HepG2 (cell line): ENCODE data around the gene SOX12. TPM values are rescaled to one million over a fixed set of nuclear protein-coding genes. Genes with fewer than 3 reads are reported as not detected.

Experiments used
- ATAC-seq: fragments of 200-7000 bp; cut with Tn5 transposase; 3 replicates; pipeline ENCODE4 v1.9.1; 2020; ENCODE audit warnings: mild to moderate bottlenecking, moderate library complexity
- Bru-seq: library from RNA; stranded (reverse); fragments of 400-500 nt; gene quantifications from one replicate; lab custom pipeline; 2021; lab: Mats Ljungman, UMichigan
- BruChase-seq, 2 experiments: library from RNA; stranded (reverse); fragments of 400-500 nt; gene quantifications; one replicate each; lab custom pipeline; 2021; lab: Mats Ljungman, UMichigan
- BruUV-seq: library from RNA; stranded (reverse); fragments of 400-500 nt; replicated peaks from 2 replicates; lab custom pipeline; 2021; lab: Mats Ljungman, UMichigan
- CTCF ChIA-PET: fragments of 300-600 bp; formaldehyde crosslinking; extraction: SDS; loops from one replicate; lab custom pipeline; 2021; ENCODE audit warnings: low total read pairs, inconsistent platforms, low intra/inter-chr PET ratio; lab: Yijun Ruan, JAX
- POLR2A ChIA-PET: fragments of 350-600 bp; sonication (Branson Sonifier 250); formaldehyde crosslinking; loops from one replicate; lab custom pipeline; 2020; ENCODE audit warnings: antibody characterized with exemption, inconsistent platforms; lab: Yijun Ruan, JAX
- DNase-seq: peaks from one replicate; pipeline ENCODE4 v3.0.0-alpha.2; 2015; ENCODE audit warnings: low spot score
- FAIRE-seq: peaks from 3 replicates; lab custom pipeline; 2011; peaks lifted over from hg19 to GRCh38; lab: Jason Lieb, UNC
- H2AFZ ChIP-seq: one replicate; pipeline ENCODE4 v1.6.1; 2011; ENCODE audit warnings: low read length, inconsistent platforms
- H3K27ac ChIP-seq: fragments of 300-600 bp; 3 replicates; pipeline ENCODE4 v1.8.0; 2011; ENCODE audit warnings: mixed run types, mild to moderate bottlenecking, mixed read lengths, low read length, inconsistent platforms; ENCODE audit not compliant: insufficient read depth; ENCODE audit errors: extremely low read length
- H3K27me3 ChIP-seq, 2 experiments: fragments of 200-600 bp in 1 of 2; 2 replicates in 1 of 2; 3 replicates in 1 of 2; pipeline versions ENCODE4 v1.6.0 to v1.8.0; 2011; ENCODE audit warnings: low read length in 2 of 2, mild to moderate bottlenecking in 2 of 2, moderate library complexity in 2 of 2, inconsistent platforms in 1 of 2; ENCODE audit not compliant: insufficient read depth in 2 of 2, control insufficient read depth in 1 of 2
- H3K36me3 ChIP-seq, 2 experiments: fragments of 200-600 bp in 1 of 2; replicated peaks in 1 of 2; 2 replicates in 1 of 2; 3 replicates in 1 of 2; pipeline versions ENCODE4 v1.5.1 to v1.8.0; 2011; ENCODE audit warnings: low read length in 2 of 2, inconsistent platforms in 1 of 2; ENCODE audit not compliant: insufficient read depth in 2 of 2, control insufficient read depth in 1 of 2
- H3K4me1 ChIP-seq: 2 replicates; pipeline ENCODE4 v1.5.1; 2012; ENCODE audit warnings: low read length, inconsistent platforms; ENCODE audit not compliant: insufficient read depth
- H3K4me2 ChIP-seq: 2 replicates; pipeline ENCODE4 v1.6.0; 2011; ENCODE audit warnings: low read depth, low read length, inconsistent platforms
- H3K4me3 ChIP-seq, 3 experiments: fragments of 200-600 bp in 1 of 3; sonication (generic), shearing (Covaris generic) in 1 of 3; replicated peaks in 1 of 3; 2 replicates each; pipeline ENCODE4 v1.5.1; 2011 to 2016; ENCODE audit warnings: low read length in 3 of 3, inconsistent platforms in 2 of 3, low read depth in 2 of 3, mild to moderate bottlenecking in 2 of 3, control low read depth in 1 of 3, mixed read lengths in 1 of 3; ENCODE audit not compliant: insufficient read depth in 1 of 3
- H3K79me2 ChIP-seq: one replicate; pipeline ENCODE4 v1.6.1; 2011; ENCODE audit warnings: low read length, inconsistent platforms; ENCODE audit not compliant: insufficient read depth
- H3K9ac ChIP-seq: 2 replicates; pipeline ENCODE4 v1.6.0; 2011; ENCODE audit warnings: mild to moderate bottlenecking, low read depth, low read length, inconsistent platforms; ENCODE audit not compliant: insufficient read depth
- H3K9me3 ChIP-seq: 2 replicates; pipeline ENCODE4 v1.5.1; 2012; ENCODE audit warnings: mild to moderate bottlenecking, low read length
- H4K20me1 ChIP-seq: 2 replicates; pipeline ENCODE4 v1.6.0; 2011; ENCODE audit warnings: inconsistent platforms, mild to moderate bottlenecking, low read length, moderate library complexity; ENCODE audit not compliant: insufficient read depth
- CBX5 ChIP-seq: sonication (generic); formaldehyde crosslinking; IDR thresholded peaks from 2 replicates; pipeline ENCODE4 v1.4.0; 2020; ENCODE audit warnings: missing genetic modification reagents, borderline replicate concordance
- EP300 ChIP-seq, 3 experiments: sonication (generic) in 1 of 3; formaldehyde crosslinking in 1 of 3; IDR thresholded peaks; 2 replicates each; pipeline versions ENCODE4 v1.5.1 to v1.6.1; 2011 to 2020; ENCODE audit warnings: low read depth in 2 of 3, low read length in 2 of 3, borderline replicate concordance in 1 of 3, improper control_type of control experiment in 1 of 3, mild to moderate bottlenecking in 1 of 3, missing genetic modification reagents in 1 of 3, moderate library complexity in 1 of 3
- ZNF224 ChIP-seq: sonication (generic); formaldehyde crosslinking; IDR thresholded peaks from 2 replicates; pipeline ENCODE4 v1.5.0; 2020; ENCODE audit warnings: mild to moderate bottlenecking, missing genetic modification reagents
- ZNF367 ChIP-seq: sonication (generic); formaldehyde crosslinking; IDR thresholded peaks from 2 replicates; pipeline ENCODE4 v1.4.0; 2020; ENCODE audit warnings: missing genetic modification reagents, borderline replicate concordance
- ZNF468 ChIP-seq: sonication (generic); formaldehyde crosslinking; IDR thresholded peaks from 2 replicates; pipeline ENCODE4 v1.8.0; 2022; ENCODE audit warnings: mild to moderate bottlenecking, moderate library complexity, missing genetic modification reagents
- ZNF556 ChIP-seq: sonication (generic); formaldehyde crosslinking; IDR thresholded peaks from 2 replicates; pipeline ENCODE4 v1.4.0; 2020; ENCODE audit warnings: mild to moderate bottlenecking, missing genetic modification reagents, borderline replicate concordance
- WGBS: methylation state at CpG from one replicate; pipeline ENCODE4 v1.1.6; 2017; ENCODE audit warnings: low lambda C conversion rate; 5-methylcytosine and 5-hydroxymethylcytosine counted together
- in situ Hi-C: cut with HindIII; loops from 2 replicates; pipeline ENCODE4 v1.10.0; 2017; ENCODE audit warnings: low pct_unique_long_range_greater_than_20kb; ENCODE audit not compliant: extremely low pct_ligation_motif_present
- intact Hi-C: fragments of 100-400 bp; cut with micrococcal nuclease; formaldehyde crosslinking; loops from one replicate; pipeline ENCODE4 v1.10.0; 2022; ENCODE audit not compliant: unreplicated experiment
- long read RNA-seq, 2 experiments: library from RNA in 1 of 2; library from polyadenylated mRNA in 1 of 2; stranded (forward) in 1 of 2; unstranded in 1 of 2; transcript quantifications; one replicate each; pipeline ENCODE4 v2.0.0, GENCODE V29; 2019 to 2022
- polyA minus RNA-seq, 3 experiments: library from RNA; depleted of rRNA, polyadenylated mRNA; stranded (reverse); fragments of >200 nt; gene quantifications; 2 replicates each; pipeline ENCODE4 v1.2.3, GENCODE V29; 2011; ENCODE audit warnings: low replicate concordance in 1 of 3
- polyA plus RNA-seq, 8 experiments: library from polyadenylated mRNA; depleted of rRNA in 3 of 8; stranded (reverse) in 7 of 8; unstranded in 1 of 8; fragments of >200 nt; fragmentation: Illumina TruSeq in 4 of 8; extraction: Trizol in 4 of 8; gene quantifications; 2 replicates each; pipeline versions ENCODE4 v1.2.1 to v1.2.3, GENCODE V29; 2011 to 2016; ENCODE audit warnings: low read depth in 4 of 8, missing spikeins in 1 of 8, mixed read lengths in 1 of 8; ENCODE audit not compliant: insufficient read depth in 1 of 8
- total RNA-seq, 5 experiments: library from RNA; depleted of rRNA; stranded (reverse); fragments of >200 nt; fragmentation: Illumina TruSeq; extraction: Trizol; gene quantifications; 2 replicates each; pipeline ENCODE4 v1.2.3, GENCODE V29; 2016; ENCODE audit warnings: low read depth in 1 of 5
- TF ChIP-seq, protein P1 (sequence below): sonication (generic); formaldehyde crosslinking; IDR thresholded peaks from 2 replicates; pipeline ENCODE4 v1.4.0; 2020; ENCODE audit warnings: missing genetic modification reagents
- TF ChIP-seq, protein P2 (sequence below): sonication (generic); formaldehyde crosslinking; IDR thresholded peaks from 2 replicates; pipeline ENCODE4 v1.4.0; 2020; ENCODE audit warnings: missing genetic modification reagents, borderline replicate concordance
- TF ChIP-seq, protein P3 (sequence below): sonication (generic); formaldehyde crosslinking; IDR thresholded peaks from 2 replicates; pipeline ENCODE4 v1.5.0; 2020; ENCODE audit warnings: mild to moderate bottlenecking, missing genetic modification reagents

Gene SOX12
- total RNA-seq (2016; rRNA removed; fragmentation: Illumina TruSeq; extraction: Trizol), result 12.1 and 18.7 TPM in 2 replicates
- total RNA-seq (2016; cell fraction: cytosol; rRNA removed; fragmentation: Illumina TruSeq; extraction: Trizol; ENCODE audit: low read depth), result 5.2 and 6.4 TPM in 2 replicates
- 10.8 and 18.0 TPM in 2 replicates for total RNA-seq (2016; cell fraction: insoluble cytoplasmic fraction; rRNA removed; fragmentation: Illumina TruSeq; extraction: Trizol)
- 19.3 and 22.7 TPM in 2 replicates for total RNA-seq (2016; cell fraction: membrane; rRNA removed; fragmentation: Illumina TruSeq; extraction: Trizol)
- 14.7 and 17.3 TPM in 2 replicates for total RNA-seq (2016; cell fraction: nucleus; rRNA removed; fragmentation: Illumina TruSeq; extraction: Trizol)
- polyA plus RNA-seq (2011; rRNA removed), result 10.0 and 11.5 TPM in 2 replicates
- polyA plus RNA-seq (2011; cell fraction: cytosol; rRNA removed), result 5.9 and 7.7 TPM in 2 replicates
- polyA plus RNA-seq (2011; cell fraction: nucleus; rRNA removed), result 33.8 and 40.6 TPM in 2 replicates
- polyA plus RNA-seq (2012), result 33.1 and 35.1 TPM in 2 replicates
- polyA plus RNA-seq (2016; cell fraction: cytosol; fragmentation: Illumina TruSeq; extraction: Trizol; ENCODE audit: low read depth), result 9.1 and 11.5 TPM in 2 replicates
- polyA plus RNA-seq (2016; cell fraction: insoluble cytoplasmic fraction; fragmentation: Illumina TruSeq; extraction: Trizol; ENCODE audit: low read depth), result 37.4 and 47.0 TPM in 2 replicates
- 35.3 and 38.7 TPM in 2 replicates for polyA plus RNA-seq (2016; cell fraction: membrane; fragmentation: Illumina TruSeq; extraction: Trizol; ENCODE audit: low read depth)
- 63.1 and 67.8 TPM in 2 replicates for polyA plus RNA-seq (2016; cell fraction: nucleus; fragmentation: Illumina TruSeq; extraction: Trizol; ENCODE audit: insufficient read depth, low read depth)
- 2.4 and 12.0 TPM in 2 replicates for polyA minus RNA-seq (2011; rRNA and poly(A)+ RNA removed; ENCODE audit: low replicate concordance)
- 11.2 and 12.0 TPM in 2 replicates for polyA minus RNA-seq (2011; cell fraction: cytosol; rRNA and poly(A)+ RNA removed)
- 9.6 and 12.7 TPM in 2 replicates for polyA minus RNA-seq (2011; cell fraction: nucleus; rRNA and poly(A)+ RNA removed)
- Bru-seq, nascent RNA, result percentile 94 among the genes with signal in this experiment
- BruChase-seq, experiment 1, labeled RNA remaining after a 6-hour chase, result percentile 99 among the genes with signal in this experiment
- percentile 98 among the genes with signal in this experiment for BruChase-seq, experiment 2, labeled RNA remaining after a 2-hour chase
- long read RNA-seq, experiment 1, full-length matches to known transcripts, result 11 of 11 reads
- long read RNA-seq, experiment 1, partial matches to known transcripts, result 0 of 11 reads
- long read RNA-seq, experiment 1, other reads (novel, unspliced or antisense), result 0 of 11 reads
- long read RNA-seq, experiment 2, full-length matches to known transcripts, result 434 of 437 reads
- long read RNA-seq, experiment 2, partial matches to known transcripts, result 0 of 437 reads
- long read RNA-seq, experiment 2, other reads (novel, unspliced or antisense), result 3 of 437 reads

DNA sequence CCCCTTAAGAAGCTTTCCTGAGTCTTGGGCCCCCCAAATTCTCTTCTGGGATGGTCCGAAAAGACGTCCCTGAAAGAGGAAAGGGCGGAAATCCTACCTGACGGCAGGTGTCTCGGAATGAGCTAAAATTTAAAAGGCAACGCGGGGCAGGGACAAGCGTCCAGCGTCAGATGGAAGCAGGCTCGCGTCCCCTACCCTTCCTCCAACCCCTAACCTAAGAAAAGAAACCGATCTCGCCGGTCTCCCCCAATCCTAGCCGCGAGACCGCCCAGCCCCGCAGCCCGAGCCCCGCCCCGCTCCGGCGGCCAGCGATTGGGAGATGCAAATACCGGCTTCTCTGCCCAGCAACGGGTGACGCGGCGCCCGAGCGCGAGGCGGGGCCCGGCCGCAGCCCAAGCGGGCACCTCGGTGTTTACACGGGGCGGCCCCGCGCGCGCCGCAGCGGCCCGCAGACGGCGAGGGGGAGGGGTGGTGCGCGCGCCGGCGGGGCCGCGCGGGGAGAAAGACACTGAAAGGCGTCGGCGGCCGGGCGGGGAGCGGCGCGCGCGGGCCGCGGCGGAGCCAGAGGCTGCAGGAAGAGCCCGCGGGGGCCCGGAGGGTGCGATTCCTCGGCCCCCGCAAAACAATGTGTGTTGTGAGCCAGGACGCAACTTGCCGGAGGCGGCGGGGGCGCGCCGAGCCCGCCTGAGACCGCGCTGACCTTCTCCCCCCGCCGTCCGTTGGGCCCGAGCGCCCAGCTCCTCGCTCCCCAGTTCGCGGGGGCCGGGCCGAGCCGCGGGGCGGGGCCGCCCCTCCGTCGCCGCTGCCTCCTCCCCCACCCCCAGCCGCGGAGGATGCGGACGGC lies at the start of gene SOX12:
Gene SOX12, plus strand, starts transcription at position 508 of the 844 bp plus-strand sequence. CDS start 373 bp downstream, outside the sequence.
- H3K9me3 ChIP-seq, result no peaks in the 10 kb centered on the region
- H3K27me3 ChIP-seq, result no peaks in the 10 kb centered on the region; a peak in 1 of 5 replicates
- BruUV-seq, result no TSS peak
- in situ Hi-C loops (no loop called here), intact Hi-C loops (no loop called here)
- 1% methylated on average over 77 of the region's 106 CpGs for whole genome bisulfite sequencing
- peaks cover 40% of the 10 kb centered on the region for H3K4me1 ChIP-seq
- FAIRE-seq (peak; percentile 46), ATAC-seq (peak; percentile 72), DNase-seq (peak; percentile 96)
- H3K36me3 ChIP-seq, result peaks cover 4 to 9% of the 10 kb centered on the region in 2 experiments; a peak in 2 of 5 replicates
- H3K9ac ChIP-seq, result peak within 1 kb of the TSS; percentile 94
- peaks cover 29% of the 10 kb centered on the region for H4K20me1 ChIP-seq
- ChIA-PET CTCF (interaction anchor here (1.6 kb wide), 1 partner anchor 58 kb away, joined by 5 read pairs; no protein-coding TSS in a partner anchor), POLR2A (interaction anchor here (0.6 to 5.6 kb wide), 12 partner anchors 10 to 185 kb away, joined by 3 to 107 read pairs (median 6); partner anchors contain the start of genes NRSN2 and ZCCHC3)
- peak within 1 kb of the TSS; percentile 70 to 96 (median 93) for H3K4me3 ChIP-seq
- H3K4me2 ChIP-seq, result peak within 1 kb of the TSS; percentile 97
- peaks cover 29% of the 10 kb centered on the region for H3K79me2 ChIP-seq
- H2AFZ ChIP-seq, result peak within 1 kb of the TSS; percentile 32
- peak within 1 kb of the TSS; percentile 94 for H3K27ac ChIP-seq
- TF ChIP-seq, protein P1, sequence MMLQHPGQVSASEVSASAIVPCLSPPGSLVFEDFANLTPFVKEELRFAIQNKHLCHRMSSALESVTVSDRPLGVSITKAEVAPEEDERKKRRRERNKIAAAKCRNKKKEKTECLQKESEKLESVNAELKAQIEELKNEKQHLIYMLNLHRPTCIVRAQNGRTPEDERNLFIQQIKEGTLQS (CRISPR knock-in tag), result no peak
- TF ChIP-seq ZNF468 (CRISPR knock-in tag), result 0 out of 2 replicates have a peak, but pooled peaks have one; percentile 59
- TF ChIP-seq CBX5, result no peak; the same call in 1 of the 2 replicates
- TF ChIP-seq ZNF224, result no peak
- TF ChIP-seq, protein P2, sequence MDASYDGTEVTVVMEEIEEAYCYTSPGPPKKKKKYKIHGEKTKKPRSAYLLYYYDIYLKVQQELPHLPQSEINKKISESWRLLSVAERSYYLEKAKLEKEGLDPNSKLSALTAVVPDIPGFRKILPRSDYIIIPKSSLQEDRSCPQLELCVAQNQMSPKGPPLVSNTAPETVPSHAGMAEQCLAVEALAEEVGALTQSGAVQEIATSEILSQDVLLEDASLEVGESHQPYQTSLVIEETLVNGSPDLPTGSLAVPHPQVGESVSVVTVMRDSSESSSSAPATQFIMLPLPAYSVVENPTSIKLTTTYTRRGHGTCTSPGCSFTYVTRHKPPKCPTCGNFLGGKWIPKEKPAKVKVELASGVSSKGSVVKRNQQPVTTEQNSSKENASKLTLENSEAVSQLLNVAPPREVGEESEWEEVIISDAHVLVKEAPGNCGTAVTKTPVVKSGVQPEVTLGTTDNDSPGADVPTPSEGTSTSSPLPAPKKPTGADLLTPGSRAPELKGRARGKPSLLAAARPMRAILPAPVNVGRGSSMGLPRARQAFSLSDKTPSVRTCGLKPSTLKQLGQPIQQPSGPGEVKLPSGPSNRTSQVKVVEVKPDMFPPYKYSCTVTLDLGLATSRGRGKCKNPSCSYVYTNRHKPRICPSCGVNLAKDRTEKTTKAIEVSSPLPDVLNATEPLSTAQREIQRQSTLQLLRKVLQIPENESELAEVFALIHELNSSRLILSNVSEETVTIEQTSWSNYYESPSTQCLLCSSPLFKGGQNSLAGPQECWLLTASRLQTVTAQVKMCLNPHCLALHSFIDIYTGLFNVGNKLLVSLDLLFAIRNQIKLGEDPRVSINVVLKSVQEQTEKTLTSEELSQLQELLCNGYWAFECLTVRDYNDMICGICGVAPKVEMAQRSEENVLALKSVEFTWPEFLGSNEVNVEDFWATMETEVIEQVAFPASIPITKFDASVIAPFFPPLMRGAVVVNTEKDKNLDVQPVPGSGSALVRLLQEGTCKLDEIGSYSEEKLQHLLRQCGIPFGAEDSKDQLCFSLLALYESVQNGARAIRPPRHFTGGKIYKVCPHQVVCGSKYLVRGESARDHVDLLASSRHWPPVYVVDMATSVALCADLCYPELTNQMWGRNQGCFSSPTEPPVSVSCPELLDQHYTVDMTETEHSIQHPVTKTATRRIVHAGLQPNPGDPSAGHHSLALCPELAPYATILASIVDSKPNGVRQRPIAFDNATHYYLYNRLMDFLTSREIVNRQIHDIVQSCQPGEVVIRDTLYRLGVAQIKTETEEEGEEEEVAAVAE (CRISPR knock-in tag), result no peak
- TF ChIP-seq, protein P3, sequence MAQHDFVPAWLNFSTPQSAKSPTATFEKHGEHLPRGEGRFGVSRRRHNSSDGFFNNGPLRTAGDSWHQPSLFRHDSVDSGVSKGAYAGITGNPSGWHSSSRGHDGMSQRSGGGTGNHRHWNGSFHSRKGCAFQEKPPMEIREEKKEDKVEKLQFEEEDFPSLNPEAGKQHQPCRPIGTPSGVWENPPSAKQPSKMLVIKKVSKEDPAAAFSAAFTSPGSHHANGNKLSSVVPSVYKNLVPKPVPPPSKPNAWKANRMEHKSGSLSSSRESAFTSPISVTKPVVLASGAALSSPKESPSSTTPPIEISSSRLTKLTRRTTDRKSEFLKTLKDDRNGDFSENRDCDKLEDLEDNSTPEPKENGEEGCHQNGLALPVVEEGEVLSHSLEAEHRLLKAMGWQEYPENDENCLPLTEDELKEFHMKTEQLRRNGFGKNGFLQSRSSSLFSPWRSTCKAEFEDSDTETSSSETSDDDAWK (CRISPR knock-in tag), result no peak
- no peak; the same call in 1 of the 2 replicates for TF ChIP-seq ZNF367
- TF ChIP-seq EP300 (IDR thresholded peaks at IDR 0.05; ENCODE audit: low read depth in 2 of 2, low read length in 2 of 2), result peak; percentile 67 to 90
- TF ChIP-seq EP300 (CRISPR knock-in tag; IDR thresholded peaks at IDR 0.05; ENCODE audit: borderline replicate concordance), result no peak
- no peak for TF ChIP-seq ZNF556
